AG09319 (cell line): ENCODE data around the gene PPP1R36.

Experiments used
- DNase-seq: peaks from one replicate; pipeline ENCODE4 v3.0.0-alpha.2; 2010; ENCODE audit warnings: low read depth; ENCODE audit errors: extremely low read depth
- TF ChIP-seq, protein P1 (sequence below): IDR thresholded peaks from 2 replicates; pipeline ENCODE4 v1.5.1; 2011; ENCODE audit warnings: low read depth, mild to moderate bottlenecking, inconsistent platforms, low read length, moderate library complexity

Gene PPP1R36

GRCh38 chr14:64541972-64542835 is 7.6 kb upstream of the PPP1R36 start:
- DNase-seq = no peak
- TF ChIP-seq, protein P1, sequence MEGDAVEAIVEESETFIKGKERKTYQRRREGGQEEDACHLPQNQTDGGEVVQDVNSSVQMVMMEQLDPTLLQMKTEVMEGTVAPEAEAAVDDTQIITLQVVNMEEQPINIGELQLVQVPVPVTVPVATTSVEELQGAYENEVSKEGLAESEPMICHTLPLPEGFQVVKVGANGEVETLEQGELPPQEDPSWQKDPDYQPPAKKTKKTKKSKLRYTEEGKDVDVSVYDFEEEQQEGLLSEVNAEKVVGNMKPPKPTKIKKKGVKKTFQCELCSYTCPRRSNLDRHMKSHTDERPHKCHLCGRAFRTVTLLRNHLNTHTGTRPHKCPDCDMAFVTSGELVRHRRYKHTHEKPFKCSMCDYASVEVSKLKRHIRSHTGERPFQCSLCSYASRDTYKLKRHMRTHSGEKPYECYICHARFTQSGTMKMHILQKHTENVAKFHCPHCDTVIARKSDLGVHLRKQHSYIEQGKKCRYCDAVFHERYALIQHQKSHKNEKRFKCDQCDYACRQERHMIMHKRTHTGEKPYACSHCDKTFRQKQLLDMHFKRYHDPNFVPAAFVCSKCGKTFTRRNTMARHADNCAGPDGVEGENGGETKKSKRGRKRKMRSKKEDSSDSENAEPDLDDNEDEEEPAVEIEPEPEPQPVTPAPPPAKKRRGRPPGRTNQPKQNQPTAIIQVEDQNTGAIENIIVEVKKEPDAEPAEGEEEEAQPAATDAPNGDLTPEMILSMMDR = no peak

DNA sequence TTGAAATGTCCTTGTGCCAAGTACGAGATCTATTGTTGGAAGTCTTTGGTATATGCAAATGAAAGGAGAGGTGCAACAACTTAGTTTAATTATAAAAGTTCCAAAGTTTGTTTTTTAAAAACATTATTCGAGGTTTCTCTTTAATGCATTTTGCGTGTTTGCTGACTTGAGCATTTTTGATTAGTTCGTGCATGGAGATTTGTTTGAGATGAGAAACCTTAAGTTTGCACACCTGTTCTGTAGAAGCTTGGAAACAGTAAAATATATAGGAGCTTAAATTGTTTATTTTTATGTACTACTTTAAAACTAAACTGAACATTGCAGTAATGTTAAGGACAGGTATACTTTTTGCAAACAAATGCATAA is 6.9 kb upstream of the PPP1R36 start:
- DNase-seq = no peak
- TF ChIP-seq, protein P1 = no peak

- TF ChIP-seq, protein P1 = no peak
- DNase-seq = no peak
These were observed 5.0 kb upstream of the PPP1R36 start for GRCh38 chr14:64544607-64545312.

DNA sequence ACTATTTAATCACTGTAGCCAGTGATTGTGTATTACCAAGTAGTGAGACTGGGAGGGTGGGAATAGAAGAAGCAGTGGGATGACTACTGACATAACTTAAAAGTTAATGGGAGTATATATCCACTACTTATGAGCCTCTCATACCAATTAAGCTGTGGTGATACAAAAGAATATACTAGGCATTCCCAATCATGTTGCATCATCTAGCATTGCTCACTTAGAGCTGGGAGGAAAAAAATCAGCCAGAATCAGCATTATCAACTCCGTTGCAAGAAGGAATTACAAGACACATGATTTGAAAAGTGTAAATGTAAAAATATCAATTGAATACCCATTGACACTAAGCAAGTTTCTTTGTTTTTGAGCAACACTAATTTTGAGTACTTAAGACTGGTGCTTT is 745 bp upstream of the PPP1R36 start:
- DNase-seq = no peak

GRCh38 chr14:64550621-64551333 is 1.0 kb downstream of the PPP1R36 start:
- no peak for DNase-seq
- TF ChIP-seq, protein P1 = no peak

More for the DNA sequence above, 745 bp upstream of the PPP1R36 start:
- TF ChIP-seq, protein P1 = no peak

GRCh38 chr14:64554556-64554955 is 4.8 kb downstream of the PPP1R36 start:
- TF ChIP-seq, protein P1 = no peak
- DNase-seq = no peak
